Left colon (tissue), 2 donors: ENCODE data around the gene NMRK2. TPM values are rescaled to one million over a fixed set of nuclear protein-coding genes. Genes with fewer than 3 reads are reported as not detected.

Source experiments
- ATAC-seq: fragments of 200-7000 bp; cut with Tn5 transposase; one replicate; pipeline ENCODE4 v1.9.1; 2020; ENCODE audit warnings: mild to moderate bottlenecking, moderate library complexity
- DNase-seq, 2 donors: peaks; one replicate each; pipeline ENCODE4 v3.0.0-alpha.2; 2020
- intact Hi-C, 2 donors: fragments of 100-400 bp; cut with DNase I in 1 of 2; cut with micrococcal nuclease in 1 of 2; formaldehyde crosslinking; loops; one replicate each; pipeline versions ENCODE4 v1.11.2 to v1.14.0; 2022; cut with DNase I, micrococcal nuclease
- microRNA-seq, 2 donors: library from miRNA; unstranded; fragments of <30 nt; microRNA quantifications; one replicate each; pipeline versions ENCODE4 v1.1.0 to v1.2.0, GENCODE V29; 2020
- total RNA-seq, 2 donors: library from RNA; stranded (reverse); fragmentation: NEBNext Ultra II Directional; extraction: Animal tissue kit (Norgen Biotek cat#: 25700); gene quantifications; one replicate each; pipeline ENCODE4 v1.2.1, GENCODE V29; 2021
- donor health status: DM: no; HTN: no; CAD: no.
- donor health status: DM: yes; HTN: yes; CAD: no.

The NMRK2 gene
- total RNA-seq, 2 donors from 2014 or later: not detected

GRCh38 chr19:3987619-3988371, 54.9 kb downstream of the NMRK2 start:
- peak; percentile 37 for ATAC-seq
- peak; percentile 81 to 94 for DNase-seq
- intact Hi-C loops: loop anchor here in 1 of 2 donors (10.0 kb wide), 1 partner anchor 217 kb away; no protein-coding TSS in a partner anchor

GRCh38 chr19:3990815-3991117, 57.9 kb downstream of the NMRK2 start:
- ATAC-seq (no peak), DNase-seq (no peak)
- intact Hi-C loops: no loop called here

Small RNAs within 50 kb of the gene (microRNA-seq; reads per million reads assigned to microRNA genes)
- 0 reads per million in 2 donors for gene MIR637

Other genes starting within 250 kb of the NMRK2 start
- 10 to 100 TPM; 25.1 to 33.1 TPM for gene PIP5K1C, start 232.6 kb upstream of the NMRK2 start, total RNA-seq
- 100 to 1,000 TPM; 297 to 343 TPM for gene TJP3, start 224.7 kb upstream of the NMRK2 start, total RNA-seq
- 10 to 100 TPM; 15.4 to 17.5 TPM for gene APBA3, start 171.4 kb upstream of the NMRK2 start, total RNA-seq
- 10 to 100 TPM; 64.6 to 67.7 TPM for gene MRPL54, start 170.4 kb upstream of the NMRK2 start, total RNA-seq
- gene RAX2, start 160.8 kb upstream of the NMRK2 start, total RNA-seq: not detected
- gene MATK, start 146.7 kb upstream of the NMRK2 start, total RNA-seq: 1 to 10 TPM; 1.5 to 2.4 TPM
- gene ZFR2, start 64.0 kb upstream of the NMRK2 start, total RNA-seq: not detected
- gene ATCAY, start 52.4 kb upstream of the NMRK2 start, total RNA-seq: under 1 TPM; 0.06 to 0.28 TPM
- 10 to 100 TPM; 52.2 to 74.6 TPM for gene DAPK3, start 38.0 kb downstream of the NMRK2 start, total RNA-seq
- gene EEF2, start 52.4 kb downstream of the NMRK2 start, total RNA-seq: 1,000 to 10,000 TPM; 1,955 to 2,053 TPM
- 10 to 100 TPM; 25.1 to 27.7 TPM for gene PIAS4, start 74.7 kb downstream of the NMRK2 start, total RNA-seq
- gene ZBTB7A, start 133.8 kb downstream of the NMRK2 start, total RNA-seq: 100 to 1,000 TPM; 110 to 124 TPM
- 100 to 1,000 TPM; 208 to 229 TPM for gene MAP2K2, start 191.1 kb downstream of the NMRK2 start, total RNA-seq
- 1 to 10 TPM; 6.7 to 7.0 TPM for gene CREB3L3, start 220.6 kb downstream of the NMRK2 start, total RNA-seq
- 100 to 1,000 TPM in 1 of 2 donors, 10 to 100 TPM in 1; 96.1 to 149 TPM for gene SIRT6, start 249.5 kb downstream of the NMRK2 start, total RNA-seq
- 1 to 10 TPM; 1.0 to 1.1 TPM for gene ANKRD24, start 249.6 kb downstream of the NMRK2 start, total RNA-seq